HG03565 (cell line): ENCODE measurements around the gene DPP7.
"Not testable (repeated sequence)": the region's sequence is repeated elsewhere in the genome, so short reads cannot be mapped to it uniquely, and the experiment has no call there.

Experiments used
- ATAC-seq: cut with Tn5 transposase; IDR thresholded peaks from one replicate; pipeline ENCODE4 v1.9.1; 2021; ENCODE audit warnings: mild to moderate bottlenecking, moderate library complexity; ENCODE audit not compliant: unreplicated experiment

DPP7 gene

DNA sequence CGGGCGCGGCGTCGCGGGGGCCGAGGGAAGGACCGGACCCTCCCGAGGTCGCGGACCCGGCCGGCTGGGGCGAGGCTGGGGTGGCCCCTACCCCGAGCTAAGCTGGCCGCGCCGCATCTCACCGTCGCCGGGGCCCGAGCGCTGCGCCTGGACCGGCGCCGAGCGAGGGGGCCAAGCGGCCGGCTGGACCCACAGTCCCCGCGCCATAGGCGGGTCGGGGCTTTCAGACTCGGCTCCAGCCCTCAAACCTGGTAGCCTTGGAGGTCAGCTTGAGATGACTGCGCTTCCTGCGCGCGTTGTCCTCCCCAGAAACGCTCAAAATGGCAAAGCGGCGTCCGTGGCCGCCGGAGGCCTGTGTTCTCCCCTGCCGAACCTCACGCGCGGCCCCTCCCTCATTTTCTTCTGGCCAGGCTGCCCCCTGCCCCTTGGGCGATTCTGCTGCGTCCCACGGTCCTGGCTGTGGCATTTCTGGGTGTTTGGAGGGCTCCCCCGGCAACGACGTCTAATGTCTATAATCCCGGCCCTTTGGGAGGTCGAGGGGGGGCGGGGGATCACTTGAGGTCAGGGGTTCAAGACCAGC lies 15.7 kb upstream of the DPP7 start:
- ATAC-seq = no peak

DNA sequence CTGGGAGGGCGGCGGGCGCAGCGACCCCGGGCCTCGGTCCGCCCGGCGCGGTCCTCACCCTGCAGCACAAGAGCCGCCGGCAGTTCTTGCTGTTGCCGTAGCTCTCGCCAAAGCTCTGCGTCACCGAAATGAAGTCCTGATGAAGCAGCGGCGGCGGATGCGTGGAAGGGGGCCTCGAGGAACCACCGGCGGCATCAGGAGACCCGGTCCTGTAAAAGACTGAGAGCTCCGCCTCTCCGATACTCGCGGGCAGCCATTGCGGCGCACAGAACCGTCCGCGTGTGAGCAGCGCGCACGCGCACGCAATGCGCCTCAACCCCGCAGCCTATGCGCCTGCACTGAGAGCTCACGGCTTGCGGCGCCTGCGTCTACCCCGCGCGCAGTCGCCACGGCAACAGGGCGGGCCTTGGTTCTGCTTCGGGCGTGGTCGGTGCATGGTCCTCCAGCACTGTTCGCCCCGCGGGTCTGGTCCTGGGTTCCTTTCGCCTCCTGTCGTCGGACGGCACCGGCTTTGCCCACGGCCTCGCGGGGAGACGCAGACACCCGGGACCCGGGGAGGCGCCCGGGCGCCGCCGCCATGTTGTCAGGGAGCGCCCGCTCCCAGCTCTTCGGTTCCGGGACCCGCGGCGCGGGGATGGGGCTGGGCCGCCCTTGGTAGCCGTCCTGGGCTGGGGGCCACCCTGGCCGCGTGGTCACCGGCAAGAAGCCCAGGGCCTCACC lies 15.1 kb upstream of the DPP7 start:
- no peak for ATAC-seq

DNA sequence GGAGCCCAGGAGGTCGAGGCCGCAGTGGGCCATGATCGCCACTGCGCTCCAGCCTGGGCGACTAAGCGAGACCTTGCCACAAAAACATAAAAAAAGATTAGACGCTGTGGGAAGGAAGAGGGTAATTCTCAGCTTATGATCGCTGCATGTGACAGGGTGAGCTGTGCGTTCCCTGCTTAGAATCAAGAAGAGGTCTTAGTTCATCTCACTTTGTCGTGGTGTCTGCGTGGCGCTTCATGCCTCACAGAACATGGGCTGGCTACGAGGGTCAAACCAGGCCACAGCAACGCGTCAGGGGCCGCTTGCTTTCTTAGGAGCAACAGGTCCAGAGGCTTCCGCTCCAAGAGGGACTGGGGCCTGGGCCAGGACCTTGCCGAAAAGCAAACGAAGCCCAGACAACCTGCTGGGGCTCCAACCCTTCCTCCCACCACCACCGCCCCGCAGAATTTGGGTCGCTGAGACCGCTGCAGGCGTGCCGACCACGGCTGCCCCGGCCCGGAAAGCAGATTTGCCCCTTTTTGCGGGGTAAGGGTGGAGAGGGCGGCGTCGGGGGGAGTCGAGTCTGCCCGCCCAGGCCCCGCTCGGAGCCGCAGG lies 14.4 kb upstream of the DPP7 start:
- ATAC-seq = no peak

DNA sequence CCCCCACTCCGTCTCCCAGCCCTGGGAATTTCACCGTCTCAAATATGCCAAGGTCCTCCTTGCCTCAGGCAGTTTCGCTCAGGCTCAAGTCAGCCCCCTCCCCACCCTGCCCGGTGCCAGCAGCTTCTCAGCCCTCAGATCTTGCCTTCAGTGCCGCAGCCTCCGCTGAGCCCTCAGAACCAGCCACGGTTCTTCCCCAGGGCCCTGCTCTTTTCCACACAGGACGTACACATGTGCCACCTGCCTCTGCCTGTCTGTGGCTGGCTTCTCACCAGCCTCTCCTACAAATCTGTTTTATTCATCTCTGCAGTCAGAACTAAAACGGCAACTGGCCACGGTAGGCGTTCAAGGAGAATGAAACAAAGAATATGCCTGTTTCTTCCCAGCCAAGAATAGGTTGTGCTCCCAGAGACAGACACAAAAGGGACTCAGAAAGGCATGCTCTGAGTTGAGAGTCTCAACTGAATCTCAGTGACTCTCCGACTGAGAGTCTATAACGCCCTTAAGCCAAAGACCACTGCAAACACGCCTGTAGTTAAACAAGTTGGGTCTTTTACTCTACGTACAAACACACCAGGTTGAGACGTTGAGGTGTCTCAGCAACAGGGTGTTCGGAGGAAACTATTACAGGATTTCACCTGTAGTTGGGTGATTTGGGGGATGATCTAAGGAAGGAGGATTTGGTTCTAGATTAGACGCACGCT lies 13.8 kb upstream of the DPP7 start:
- ATAC-seq = no peak

DNA sequence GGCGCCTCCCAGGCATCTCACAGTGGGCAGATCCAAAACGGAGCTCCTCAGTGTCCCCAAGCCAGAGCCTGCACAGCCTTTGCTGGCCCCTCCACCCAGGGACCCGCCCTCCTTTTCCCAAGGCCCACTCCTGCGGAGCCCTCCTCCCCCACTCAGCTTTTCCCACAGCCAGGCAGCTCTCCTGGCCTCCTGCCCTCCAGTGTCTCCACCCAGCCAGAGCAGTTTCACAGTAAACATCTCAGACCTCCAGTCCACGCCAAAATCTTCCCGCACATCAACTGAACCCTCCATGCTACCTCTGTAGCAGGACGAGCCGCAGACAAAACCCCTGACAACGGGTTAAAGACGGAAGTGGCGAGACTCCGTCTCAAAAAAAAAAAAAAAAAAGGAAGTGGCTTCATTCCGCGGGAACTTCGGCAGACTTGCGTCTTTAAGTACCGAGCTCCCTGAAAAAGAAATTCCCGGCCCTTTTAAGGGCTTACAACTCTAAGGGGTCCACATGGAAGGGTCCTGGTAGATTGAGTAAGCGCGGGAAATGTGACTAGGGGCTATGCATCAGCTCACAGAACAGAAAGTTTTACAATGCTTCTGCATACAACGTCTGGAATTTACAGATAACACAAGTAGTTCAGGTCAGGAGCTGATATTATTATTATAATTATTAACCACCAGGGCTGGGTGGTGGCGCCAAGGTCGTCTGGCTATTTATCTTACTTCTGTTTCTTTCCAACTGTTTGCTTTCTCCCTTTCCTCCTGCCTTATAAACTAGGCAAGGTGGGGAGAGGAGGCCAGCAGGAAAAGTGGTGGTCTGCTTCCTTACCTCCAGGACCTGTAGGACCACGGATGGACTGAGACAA lies 13.0 kb upstream of the DPP7 start:
- ATAC-seq = no peak

DNA sequence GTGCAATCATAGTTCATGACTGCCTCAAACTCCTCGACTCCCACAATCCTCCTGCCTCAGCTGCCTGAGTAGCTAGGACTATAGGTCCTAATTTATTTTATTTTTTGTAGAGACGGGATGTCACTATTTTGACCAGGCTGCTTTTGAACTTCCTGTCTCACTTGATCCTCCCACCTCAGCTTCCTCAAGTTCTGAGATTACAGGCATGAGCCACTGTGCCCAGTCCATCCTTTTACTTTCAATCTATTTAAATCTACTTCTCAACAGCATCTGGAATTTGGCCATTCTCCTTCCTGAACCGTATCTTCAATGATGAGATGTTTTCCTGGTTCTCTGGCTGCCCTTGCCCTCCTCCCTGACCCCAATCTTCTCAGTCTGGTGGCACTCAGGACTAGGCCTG lies 12.3 kb upstream of the DPP7 start:
- ATAC-seq = no peak

DNA sequence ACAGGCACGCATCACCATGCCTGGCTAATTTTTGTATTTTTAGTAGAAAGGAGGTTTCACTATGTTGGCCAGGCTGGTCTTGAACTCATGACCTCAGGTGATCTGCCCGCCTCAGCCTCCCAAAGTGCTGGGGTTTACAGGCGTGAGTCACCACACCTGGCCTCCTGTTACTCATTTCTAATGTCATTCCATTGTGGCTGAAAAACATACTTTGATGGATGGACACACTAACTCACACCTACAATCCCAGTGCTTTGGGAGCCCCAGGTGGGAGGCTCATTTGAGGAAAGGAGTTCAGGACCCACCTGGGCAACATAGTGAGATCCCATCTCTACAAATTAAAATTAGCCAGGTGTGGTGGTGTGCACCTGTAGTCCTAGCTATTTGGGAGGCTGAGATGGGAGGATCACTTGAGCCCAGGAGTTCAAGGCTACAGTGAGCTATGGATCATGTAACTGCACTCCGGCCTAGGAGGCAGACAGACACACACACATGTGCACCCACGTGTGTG lies 9.5 kb upstream of the DPP7 start:
- not testable (repeated sequence) for ATAC-seq

DNA sequence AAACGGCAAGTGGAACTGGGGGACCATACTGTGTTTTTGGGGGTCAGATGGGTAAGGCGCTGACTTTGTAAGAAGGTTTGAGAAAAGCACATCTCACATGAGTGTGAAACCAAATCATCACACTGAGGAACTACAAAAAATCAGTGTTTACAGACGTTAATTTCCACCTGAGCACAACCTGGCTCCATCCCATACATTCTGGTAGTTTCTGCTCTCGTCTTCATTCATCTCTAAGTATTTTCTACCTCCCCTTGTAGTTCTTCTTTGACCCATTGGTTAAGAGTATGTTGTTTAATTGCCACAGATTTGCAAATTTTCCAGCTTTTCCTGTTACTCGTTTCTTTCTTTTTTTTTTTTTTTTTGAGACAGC lies 8.9 kb upstream of the DPP7 start:
- ATAC-seq = no peak

DNA sequence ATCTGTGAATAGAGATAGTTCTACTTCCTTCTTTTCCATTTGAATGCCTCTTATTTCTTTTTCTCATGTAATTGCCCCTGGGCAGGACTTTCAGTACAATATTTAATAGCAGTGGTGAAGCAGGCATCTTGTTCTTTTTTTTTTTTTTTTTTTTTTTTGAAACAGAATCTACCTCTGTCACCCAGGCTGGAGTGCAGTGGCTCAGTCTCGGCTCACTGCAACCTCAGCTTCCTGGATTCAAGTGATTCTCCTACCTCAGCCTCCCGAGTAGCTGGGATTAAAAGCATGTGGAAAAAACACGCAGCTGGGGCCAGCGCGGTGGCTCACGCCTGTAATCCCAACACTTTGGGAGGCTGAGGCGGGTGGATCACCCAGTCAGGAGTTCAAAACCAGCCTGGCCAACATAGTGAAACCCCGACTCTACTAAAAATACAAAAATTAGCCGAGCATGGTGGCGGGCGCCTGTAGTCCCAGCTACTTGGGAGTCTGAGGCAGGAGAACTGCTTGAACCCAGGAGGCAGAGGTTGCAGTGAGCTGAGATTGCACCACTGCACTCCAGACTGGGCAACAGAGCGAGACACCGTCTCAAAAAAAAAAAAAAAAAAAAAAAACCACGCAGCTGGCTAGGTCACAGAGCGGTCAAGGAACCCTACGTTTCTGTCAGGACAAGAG lies 8.4 kb upstream of the DPP7 start:
- not testable (repeated sequence) for ATAC-seq

DNA sequence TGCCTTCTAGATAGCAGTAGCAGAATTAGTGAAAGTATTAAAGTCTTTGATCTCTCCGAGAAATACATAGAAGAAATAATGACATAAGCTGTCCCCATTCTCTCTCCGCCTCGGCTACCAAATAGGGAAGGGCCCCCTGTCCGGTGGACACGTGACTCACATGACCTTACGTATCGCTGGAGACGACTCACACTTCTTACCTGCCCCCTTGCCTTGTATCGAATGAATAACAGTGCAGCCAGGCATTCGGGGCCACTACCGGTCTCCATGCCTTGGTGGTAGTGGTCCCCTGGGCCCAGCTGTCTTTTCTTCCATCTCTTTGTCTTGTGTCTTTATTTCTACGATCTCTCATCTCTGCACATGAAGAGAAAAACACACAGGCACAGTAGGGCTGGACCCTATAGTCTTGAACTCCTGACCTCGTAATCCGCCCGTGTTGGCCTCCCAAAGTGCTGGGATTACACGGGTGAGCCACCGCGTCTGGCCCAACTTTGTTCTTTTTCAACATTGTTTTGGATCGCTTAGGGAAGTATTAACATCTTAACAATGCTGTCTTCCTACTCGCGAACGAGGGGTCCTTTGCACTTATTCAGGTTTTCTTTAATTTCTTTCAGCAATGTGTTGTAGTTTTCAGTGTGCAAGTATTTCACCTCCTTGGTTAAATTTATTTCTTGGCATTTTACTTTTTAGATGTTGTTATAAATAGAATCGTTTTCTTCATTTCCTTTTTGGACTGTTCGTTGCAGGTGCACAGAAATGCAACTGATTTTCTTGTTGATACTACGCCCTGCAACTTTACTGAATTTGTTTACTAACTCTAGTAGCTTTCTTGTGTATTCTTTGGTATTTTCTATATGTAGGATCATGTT lies 7.6 kb upstream of the DPP7 start:
- ATAC-seq = not testable (repeated sequence)

DNA sequence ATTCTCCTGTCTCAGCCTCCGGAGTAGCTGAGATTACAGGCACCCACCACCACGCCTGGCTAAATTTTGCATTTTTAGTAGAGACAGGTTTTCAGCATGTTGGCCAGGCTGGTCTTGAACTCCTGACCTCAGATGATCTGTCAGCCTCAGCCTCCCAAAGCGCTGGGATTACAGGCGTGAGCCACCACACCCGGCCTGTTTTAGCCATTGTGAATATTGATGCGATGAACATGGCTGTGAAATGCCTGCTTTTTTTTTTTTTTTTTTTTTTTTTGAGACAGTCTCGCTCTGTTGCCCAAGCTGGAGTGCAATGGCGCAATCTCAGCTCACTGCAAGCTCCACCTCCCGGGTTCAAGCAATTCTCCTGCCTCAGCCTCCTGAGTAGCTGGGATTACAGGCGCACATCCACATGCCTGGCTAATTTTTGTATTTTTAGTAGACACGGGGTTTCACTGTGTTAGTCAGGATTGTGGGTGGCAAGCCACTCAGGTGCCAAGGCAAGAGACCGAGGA lies 3.6 kb upstream of the DPP7 start:
- ATAC-seq = not testable (repeated sequence)

DNA sequence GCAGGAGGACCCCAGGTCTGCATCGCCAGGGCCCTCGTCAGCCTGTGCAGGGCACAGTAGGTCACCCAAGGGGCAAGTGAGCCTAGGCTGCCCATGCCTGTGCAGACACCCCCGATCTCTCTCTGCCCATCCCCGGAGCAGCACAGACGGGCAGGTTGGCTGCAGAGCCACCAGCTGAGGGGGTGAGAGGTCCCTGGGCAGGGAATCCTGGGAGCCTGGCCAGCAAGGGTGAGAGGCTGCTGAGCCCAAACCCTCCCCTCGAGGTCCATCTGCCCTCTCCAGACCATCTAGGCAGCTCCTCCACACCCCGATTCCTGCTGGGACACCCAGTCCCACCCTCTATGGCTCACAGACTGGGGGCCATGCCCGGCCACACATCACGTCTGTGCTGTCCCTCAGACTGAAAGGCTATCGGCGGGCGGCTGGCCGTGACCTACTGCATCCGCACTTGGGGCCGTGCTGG lies 2.8 kb upstream of the DPP7 start:
- no peak for ATAC-seq

DNA sequence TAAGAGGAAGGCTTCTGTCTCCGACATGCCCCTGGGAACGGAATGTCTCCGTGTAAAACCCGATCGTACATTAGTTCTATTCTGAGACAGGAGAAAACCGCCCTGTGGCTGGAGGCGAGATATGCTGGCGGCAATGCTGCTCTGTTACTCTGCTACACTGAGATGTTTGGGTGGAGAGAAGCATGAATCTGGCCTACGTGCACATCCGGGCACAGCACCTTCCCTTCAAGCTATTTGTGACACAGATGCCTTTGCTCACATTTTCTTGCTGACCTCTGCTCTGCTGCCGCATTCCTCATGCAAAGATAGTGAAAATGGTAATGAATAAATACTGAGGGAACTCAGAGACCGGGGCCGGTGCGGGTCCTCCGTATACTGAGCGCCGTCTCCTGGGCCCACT lies 2.2 kb upstream of the DPP7 start:
- no peak for ATAC-seq

DNA sequence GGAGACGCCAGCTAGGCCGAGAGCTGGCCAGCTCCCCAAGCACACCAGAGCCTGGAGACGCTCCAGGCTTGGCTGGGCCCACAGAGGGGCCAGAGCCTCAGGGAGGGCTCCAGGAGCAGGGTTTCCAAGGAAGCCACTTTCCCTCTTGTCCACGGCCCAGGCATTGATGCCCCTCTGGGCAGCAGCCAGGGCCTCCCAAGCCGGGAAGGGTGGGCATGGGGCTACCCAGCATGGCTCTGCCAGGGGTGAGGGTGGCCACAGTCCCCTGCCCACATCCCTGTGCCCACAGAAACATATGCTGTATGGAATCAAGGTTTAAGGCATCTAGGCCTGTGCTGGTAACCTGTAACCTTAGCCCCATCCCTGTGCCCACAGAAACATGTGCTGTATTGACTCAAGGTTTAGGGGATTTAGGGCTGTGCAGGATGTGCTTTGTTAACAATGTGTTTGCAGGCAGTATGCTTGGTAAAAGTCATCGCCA lies 1.5 kb upstream of the DPP7 start:
- ATAC-seq = no peak

DNA sequence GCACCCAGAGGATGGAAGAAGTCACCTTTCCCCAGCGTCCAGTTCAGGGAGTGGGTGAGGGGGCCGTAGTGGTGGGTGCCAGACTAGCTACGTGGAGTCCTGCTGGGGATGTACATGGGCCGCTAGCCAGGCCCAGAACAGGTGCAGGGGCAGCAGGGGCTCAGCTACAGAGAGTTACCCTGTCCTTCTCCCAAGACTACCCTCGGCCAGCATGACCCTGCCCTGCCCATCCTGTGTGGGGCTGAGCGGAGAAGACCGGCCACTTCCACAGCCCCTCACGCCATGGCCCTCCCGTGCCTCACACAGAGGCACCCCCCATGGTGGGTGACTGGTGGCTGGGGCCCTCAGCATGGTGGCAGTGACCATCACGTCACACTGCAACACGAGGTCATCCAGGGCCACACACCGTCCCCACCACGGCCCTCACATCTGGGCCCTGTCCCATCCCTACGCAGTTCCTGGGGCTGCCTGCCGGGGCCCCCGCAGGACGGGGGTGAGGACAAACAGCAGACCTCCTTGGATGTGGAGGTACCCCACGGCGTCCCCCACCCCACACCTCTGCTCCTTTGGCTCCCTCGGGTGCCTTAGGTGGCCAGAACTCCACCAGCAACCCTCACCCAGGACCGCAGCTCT lies 977 bp upstream of the DPP7 start:
- no peak for ATAC-seq

DNA sequence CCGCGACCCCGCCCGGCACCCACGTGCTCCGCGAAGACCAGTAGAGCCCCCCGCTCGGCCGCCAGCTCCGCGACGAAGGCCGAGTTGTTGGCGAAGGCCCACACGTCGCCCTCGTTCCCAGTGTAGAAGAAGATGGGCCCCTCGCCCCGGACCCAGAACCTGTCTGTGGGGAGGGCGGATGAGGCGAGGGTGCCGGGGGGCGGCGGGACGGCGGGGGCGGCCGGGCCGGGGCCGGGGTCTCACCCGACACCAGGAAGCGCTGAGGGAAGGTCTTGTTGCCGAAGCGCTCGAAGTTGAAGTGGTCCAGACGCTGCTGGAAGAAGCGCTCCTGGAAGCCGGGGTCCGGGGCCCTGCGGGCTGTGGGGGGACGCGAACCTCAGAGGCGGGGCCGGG lies 317 bp downstream of the DPP7 start:
- ATAC-seq = no peak

DNA sequence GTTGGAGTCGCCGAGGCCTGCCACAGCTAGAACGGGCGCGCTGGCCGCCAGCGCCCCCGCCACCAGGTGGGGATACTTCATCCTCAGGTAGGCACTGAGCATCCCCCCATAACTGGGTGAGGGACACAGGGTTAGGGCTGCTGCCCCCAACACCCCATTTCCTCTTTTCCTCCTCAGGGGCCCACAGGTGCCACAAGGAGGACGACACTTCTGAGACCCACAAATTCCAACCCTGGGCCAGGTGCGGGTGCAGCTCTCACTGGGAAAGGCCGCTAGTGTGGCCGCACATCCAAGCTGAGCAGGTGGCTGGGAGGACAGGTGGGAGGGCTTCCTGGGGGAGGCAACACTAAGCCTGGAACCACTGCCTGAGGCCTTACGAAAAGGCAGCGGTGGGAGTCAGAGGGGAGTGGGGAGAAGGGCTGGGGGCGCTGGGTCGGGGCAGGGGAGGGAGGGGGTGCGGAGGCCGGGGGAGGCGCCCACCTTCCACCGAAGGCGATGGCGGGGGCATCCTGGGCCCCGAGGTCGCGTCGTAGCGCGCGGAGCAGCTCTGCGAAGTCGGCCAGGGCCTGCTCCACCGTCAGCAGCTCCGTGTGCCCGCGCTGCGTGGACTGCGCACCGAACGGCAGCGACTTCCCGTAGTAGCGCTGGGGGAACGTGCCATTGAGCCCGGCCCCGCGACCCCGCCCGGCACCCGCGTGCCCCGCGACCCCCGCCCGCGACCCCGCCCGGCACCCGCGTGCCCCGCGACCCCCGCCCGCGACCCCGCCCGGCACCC lies 961 bp downstream of the DPP7 start:
- no peak for ATAC-seq
